Lung (tissue), 12 donors: ENCODE measurements around the gene NDUFAF8. TPM values are rescaled to one million over a fixed set of nuclear protein-coding genes. Genes with fewer than 3 reads are reported as not detected.

Experiments
- ATAC-seq: fragments of 200-7000 bp; cut with Tn5 transposase; one replicate; pipeline ENCODE4 v1.9.1; 2020; ENCODE audit warnings: moderate number of reproducible peaks; ENCODE audit not compliant: insufficient read depth, low FRiP score
- DNase-seq, 3 donors: peaks; one replicate each; pipeline ENCODE4 v3.0.0-alpha.2; 2013 to 2017
- H3K27ac ChIP-seq, 2 donors: one replicate each; pipeline ENCODE4 v1.5.1; 2013; ENCODE audit warnings: mild to moderate bottlenecking in 2 of 2, moderate library complexity in 2 of 2, control low read depth in 1 of 2, inconsistent platforms in 1 of 2, low read depth in 1 of 2, low read length in 1 of 2
- H3K27me3 ChIP-seq, 3 donors: one replicate each; pipeline ENCODE4 v1.5.1; 2013; ENCODE audit warnings: low read length in 2 of 3; ENCODE audit not compliant: control insufficient read depth in 3 of 3, insufficient read depth in 3 of 3
- H3K36me3 ChIP-seq, 4 donors: one replicate each; pipeline ENCODE4 v1.5.1; 2013; ENCODE audit warnings: low read length in 4 of 4, mild to moderate bottlenecking in 1 of 4, moderate library complexity in 1 of 4; ENCODE audit not compliant: control insufficient read depth in 4 of 4, insufficient read depth in 4 of 4
- H3K4me1 ChIP-seq, 5 donors: one replicate each; pipeline ENCODE4 v1.5.1; 2013; ENCODE audit warnings: low read length in 5 of 5, mild to moderate bottlenecking in 2 of 5, moderate library complexity in 1 of 5; ENCODE audit not compliant: control insufficient read depth in 5 of 5, insufficient read depth in 5 of 5
- H3K4me3 ChIP-seq: one replicate; pipeline ENCODE4 v1.5.1; 2013; ENCODE audit warnings: mild to moderate bottlenecking, control low read depth, moderate library complexity
- H3K9ac ChIP-seq, 2 donors: one replicate each; pipeline ENCODE4 v1.5.1; 2013; ENCODE audit warnings: low read length in 2 of 2, control low read depth in 1 of 2; ENCODE audit not compliant: insufficient read depth in 1 of 2
- H3K9me3 ChIP-seq, 4 donors: one replicate each; pipeline ENCODE4 v1.5.1; 2013; ENCODE audit warnings: low read length in 3 of 4, mild to moderate bottlenecking in 1 of 4, moderate library complexity in 1 of 4; ENCODE audit not compliant: control insufficient read depth in 4 of 4, insufficient read depth in 3 of 4
- WGBS, 2 donors: extraction: QIAGEN DNeasy Blood & Tissue Kit; methylation state at CpG; one replicate each; pipeline ENCODE4 v1.1.7; 2013; 5-methylcytosine and 5-hydroxymethylcytosine counted together
- polyA plus RNA-seq, 2 donors: library from polyadenylated mRNA; stranded (reverse); fragments of 200-250 nt; gene quantifications; one replicate each; pipeline ENCODE4 v1.2.1, GENCODE V29; 2013
- total RNA-seq, 2 donors: library from RNA; depleted of rRNA in 1 of 2; stranded (reverse); fragments of >200 nt in 1 of 2; gene quantifications; one replicate each; pipeline ENCODE4 v1.2.1, GENCODE V29; 2014 to 2021
- TF ChIP-seq, protein P1 (sequence below): IDR thresholded peaks from 2 replicates; pipeline ENCODE4 v1.5.1; 2012; ENCODE audit warnings: mild to moderate bottlenecking; ENCODE audit errors: control extremely low read depth, extremely low read depth
- donor health status: control.
- donor health status: control.
- donor health status: Bipolar disorder and iron deficiency.
- donor health status: healthy.
- donor health status: DM: yes; HTN: yes; CAD: no.

NDUFAF8 gene
- total and polyA plus RNA-seq, 4 donors: 12.7 to 51.1 (median 29.9) TPM

DNA sequence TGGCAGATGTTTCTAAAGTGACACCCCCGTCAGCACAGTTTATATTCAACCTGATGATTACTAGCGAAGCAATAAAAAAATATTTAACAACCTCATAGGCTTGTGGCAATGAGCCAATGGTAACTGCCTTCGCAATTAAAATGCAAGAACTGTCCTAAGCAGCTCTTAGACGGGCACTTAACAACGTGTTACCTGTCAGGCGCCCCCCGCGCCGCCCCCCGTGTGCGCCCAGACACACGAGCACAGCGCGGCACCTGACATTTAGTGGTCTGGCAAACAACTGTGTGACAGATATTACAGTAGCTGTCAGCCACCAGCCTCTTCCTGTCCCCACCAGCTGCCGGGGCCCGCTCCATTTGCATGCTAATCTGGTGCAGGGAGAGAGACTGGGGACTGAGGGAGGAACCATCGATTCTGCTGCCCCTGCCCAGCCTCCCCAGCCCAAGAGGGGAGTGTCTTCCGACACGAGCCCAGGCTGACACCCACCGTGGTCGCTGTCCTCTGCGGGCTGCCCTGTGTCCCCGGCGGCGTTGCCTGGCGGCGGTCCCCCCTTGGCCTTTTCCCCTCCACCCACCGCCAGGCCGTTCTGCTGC lies 12.7 kb downstream of the NDUFAF8 start:
- Histone ChIP-seq H3K4me3 (no peak overlapping the region), H3K27ac (no peak overlapping the region), H3K27me3 (no peaks in the 10 kb centered on the region), H3K9ac (no peak overlapping the region), H3K36me3 (peaks cover 0 to 38% (median 3%) of the 10 kb centered on the region in 4 donors), H3K9me3 (no peaks in the 10 kb centered on the region), H3K4me1 (peaks cover 0 to 44% (median 4%) of the 10 kb centered on the region in 5 donors)
- peak; percentile 58 to 66 (median 62) for DNase-seq
- 86 to 87% methylated on average over 29 of the region's 29 CpGs for WGBS, 2 donors
- no peak for ATAC-seq
- TF ChIP-seq, protein P1, sequence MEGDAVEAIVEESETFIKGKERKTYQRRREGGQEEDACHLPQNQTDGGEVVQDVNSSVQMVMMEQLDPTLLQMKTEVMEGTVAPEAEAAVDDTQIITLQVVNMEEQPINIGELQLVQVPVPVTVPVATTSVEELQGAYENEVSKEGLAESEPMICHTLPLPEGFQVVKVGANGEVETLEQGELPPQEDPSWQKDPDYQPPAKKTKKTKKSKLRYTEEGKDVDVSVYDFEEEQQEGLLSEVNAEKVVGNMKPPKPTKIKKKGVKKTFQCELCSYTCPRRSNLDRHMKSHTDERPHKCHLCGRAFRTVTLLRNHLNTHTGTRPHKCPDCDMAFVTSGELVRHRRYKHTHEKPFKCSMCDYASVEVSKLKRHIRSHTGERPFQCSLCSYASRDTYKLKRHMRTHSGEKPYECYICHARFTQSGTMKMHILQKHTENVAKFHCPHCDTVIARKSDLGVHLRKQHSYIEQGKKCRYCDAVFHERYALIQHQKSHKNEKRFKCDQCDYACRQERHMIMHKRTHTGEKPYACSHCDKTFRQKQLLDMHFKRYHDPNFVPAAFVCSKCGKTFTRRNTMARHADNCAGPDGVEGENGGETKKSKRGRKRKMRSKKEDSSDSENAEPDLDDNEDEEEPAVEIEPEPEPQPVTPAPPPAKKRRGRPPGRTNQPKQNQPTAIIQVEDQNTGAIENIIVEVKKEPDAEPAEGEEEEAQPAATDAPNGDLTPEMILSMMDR: no peak

DNA sequence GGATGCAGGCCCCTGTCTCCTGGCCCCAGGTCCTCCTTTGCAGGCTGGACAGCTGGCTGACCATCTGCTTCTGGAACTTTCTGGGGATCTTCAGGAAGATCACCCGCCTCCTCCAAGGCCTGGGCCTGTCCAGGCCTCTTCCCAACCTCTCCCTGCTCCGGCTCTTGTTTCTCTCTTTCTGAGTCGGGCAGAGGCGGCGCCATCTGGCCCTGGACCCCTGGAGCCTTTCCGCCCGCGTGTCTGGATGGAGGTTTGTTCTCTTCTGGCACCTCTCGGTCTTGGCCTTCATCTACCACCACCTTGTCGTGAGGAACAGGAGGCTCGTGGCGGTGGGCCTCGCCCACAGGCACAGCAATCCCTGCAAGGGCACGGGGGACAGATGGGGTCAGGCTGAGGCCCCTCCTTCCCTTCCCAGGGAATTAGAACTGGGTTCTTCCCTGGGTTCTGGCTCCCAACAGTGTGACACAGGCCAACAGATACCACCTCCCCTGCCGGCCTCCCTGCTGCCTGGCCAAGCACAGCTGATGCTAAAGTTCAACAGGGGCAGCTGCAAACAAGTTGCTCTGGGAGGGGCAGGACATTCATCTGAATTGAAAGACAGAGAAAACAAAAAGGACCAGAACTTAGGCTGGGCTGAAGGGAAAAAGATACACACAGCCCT lies 13.3 kb downstream of the NDUFAF8 start:
- peaks cover 0 to 44% (median 4%) of the 10 kb centered on the region in 5 donors for H3K4me1 ChIP-seq
- no peak overlapping the region for H3K9ac ChIP-seq
- H3K36me3 ChIP-seq: peaks cover 0 to 40% (median 3%) of the 10 kb centered on the region in 4 donors
- ATAC-seq (no peak), DNase-seq (no peak)
- no peak overlapping the region for H3K4me3 ChIP-seq
- H3K27me3 ChIP-seq: no peaks in the 10 kb centered on the region
- no peak overlapping the region for H3K27ac ChIP-seq
- WGBS, 2 donors: 89 to 93% methylated on average over 15 of the region's 15 CpGs
- H3K9me3 ChIP-seq: no peaks in the 10 kb centered on the region
- TF ChIP-seq, protein P1: no peak

DNA sequence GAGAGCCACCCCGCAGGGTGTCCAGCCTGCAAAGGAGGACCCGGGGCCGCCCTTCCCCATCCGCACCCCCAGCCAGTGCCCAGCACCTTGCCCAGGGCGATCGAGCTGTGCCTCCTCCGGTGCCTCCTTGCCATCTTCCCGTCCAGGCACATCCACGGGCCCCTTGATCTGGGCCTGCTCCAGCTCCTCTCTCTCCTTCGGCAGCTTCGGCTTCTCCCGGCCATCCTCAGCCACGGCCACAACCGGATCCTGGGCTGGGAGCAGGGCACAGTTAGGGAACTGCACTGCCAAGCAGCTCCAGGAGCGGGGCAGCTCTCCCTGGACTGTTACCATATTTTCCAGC lies 13.8 kb downstream of the NDUFAF8 start:
- ATAC-seq (no peak), DNase-seq (no peak)
- Histone ChIP-seq H3K4me3 (no peak overlapping the region), H3K9ac (no peak overlapping the region), H3K9me3 (no peaks in the 10 kb centered on the region), H3K27me3 (no peaks in the 10 kb centered on the region), H3K36me3 (peaks cover 0 to 43% (median 3%) of the 10 kb centered on the region in 4 donors), H3K27ac (no peak overlapping the region), H3K4me1 (peaks cover 0 to 44% (median 4%) of the 10 kb centered on the region in 5 donors)
- WGBS, 2 donors: 78 to 87% methylated on average over 15 of the region's 15 CpGs
- TF ChIP-seq, protein P1: no peak
